K562 (cell line): ENCODE results near the gene IFI16. TPM values are rescaled to one million over a fixed set of nuclear protein-coding genes. Genes with fewer than 3 reads are reported as not detected.

ENCODE experiments used
- ATAC-seq: fragments of 200-7000 bp; cut with Tn5 transposase; 3 replicates; pipeline ENCODE4 v1.9.1; 2020; ENCODE audit warnings: moderate library complexity
- BruUV-seq: library from RNA; stranded (reverse); fragments of 400-500 nt; replicated peaks from 2 replicates; lab custom pipeline; 2021; lab: Mats Ljungman, UMichigan
- CTCF ChIA-PET: fragments of 300-600 bp; formaldehyde crosslinking; extraction: SDS; loops from one replicate; lab custom pipeline; 2021; ENCODE audit warnings: low intra/inter-chr PET ratio; lab: Yijun Ruan, JAX
- POLR2A ChIA-PET: fragments of 300-600, 350-650 bp; sonication (Branson Sonifier 250); formaldehyde crosslinking; extraction: SDS; loops from one replicate; lab custom pipeline; 2021; ENCODE audit warnings: antibody characterized with exemption, inconsistent platforms; lab: Yijun Ruan, JAX
- DNase-seq, 4 experiments: peaks; one replicate each; pipeline versions ENCODE4 v3.0.0 to v3.0.0-alpha.2; 2011 to 2018; ENCODE audit warnings: low spot score in 3 of 4, mixed read lengths in 3 of 4; ENCODE audit errors: extremely low read depth in 1 of 4
- FAIRE-seq: peaks from 2 replicates; lab custom pipeline; 2011; peaks lifted over from hg19 to GRCh38; lab: Jason Lieb, UNC
- H2AFZ ChIP-seq: 2 replicates; pipeline ENCODE4 v1.6.0; 2011; ENCODE audit warnings: low read depth, low read length, control low read depth, inconsistent platforms
- H3K27ac ChIP-seq: fragments of 200-600 bp; 3 replicates; pipeline ENCODE4 v1.8.0; 2011; ENCODE audit warnings: low read depth, mild to moderate bottlenecking, control low read depth, inconsistent platforms, low read length, moderate library complexity, mixed read lengths; ENCODE audit errors: extremely low read depth
- H3K27me3 ChIP-seq, 2 experiments: fragments of 300-600 bp in 1 of 2; 2 replicates in 1 of 2; 3 replicates in 1 of 2; pipeline versions ENCODE4 v1.6.0 to v1.8.0; 2011; ENCODE audit warnings: inconsistent platforms in 2 of 2, low read length in 2 of 2, mild to moderate bottlenecking in 1 of 2, mixed read lengths in 1 of 2, moderate library complexity in 1 of 2; ENCODE audit not compliant: control insufficient read depth in 2 of 2, insufficient read depth in 2 of 2
- H3K36me3 ChIP-seq: fragments of 300-600 bp; 3 replicates; pipeline ENCODE4 v1.8.0; 2011; ENCODE audit warnings: mild to moderate bottlenecking, low read length, inconsistent platforms; ENCODE audit not compliant: control insufficient read depth, insufficient read depth
- H3K4me1 ChIP-seq, 2 experiments: fragments of 200-600 bp in 1 of 2; replicated peaks in 1 of 2; 2 replicates in 1 of 2; 3 replicates in 1 of 2; pipeline versions ENCODE4 v1.5.1 to v1.8.0; 2011; ENCODE audit warnings: inconsistent platforms in 2 of 2, low read length in 2 of 2, mild to moderate bottlenecking in 1 of 2, mixed read lengths in 1 of 2, moderate library complexity in 1 of 2; ENCODE audit not compliant: control insufficient read depth in 2 of 2, insufficient read depth in 2 of 2
- H3K4me2 ChIP-seq: 2 replicates; pipeline ENCODE4 v1.6.1; 2011; ENCODE audit warnings: low read length, control low read depth, inconsistent platforms, mixed read lengths; ENCODE audit not compliant: insufficient read depth
- H3K4me3 ChIP-seq: fragments of 200-600 bp; sonication (generic), shearing (Covaris generic); 2 replicates; pipeline ENCODE4 v1.5.1; 2016; ENCODE audit warnings: control low read depth, inconsistent platforms
- H3K79me2 ChIP-seq: fragments of 200-600 bp; 3 replicates; pipeline ENCODE4 v1.8.0; 2011; ENCODE audit warnings: low read length, inconsistent platforms; ENCODE audit not compliant: control insufficient read depth, insufficient read depth
- H3K9ac ChIP-seq, 2 experiments: 2 replicates each; pipeline versions ENCODE4 v1.6.0 to v1.6.1; 2011; ENCODE audit warnings: low read depth in 2 of 2, low read length in 2 of 2, control low read depth in 1 of 2, inconsistent platforms in 1 of 2, mild to moderate bottlenecking in 1 of 2, mixed read lengths in 1 of 2; ENCODE audit not compliant: insufficient read depth in 1 of 2
- H3K9me1 ChIP-seq: one replicate; pipeline ENCODE4 v1.6.0; 2011; ENCODE audit warnings: inconsistent platforms, mild to moderate bottlenecking, low read length, moderate library complexity; ENCODE audit not compliant: control insufficient read depth, insufficient read depth
- H3K9me3 ChIP-seq: replicated peaks from 2 replicates; pipeline ENCODE4 v1.5.1; 2011; ENCODE audit warnings: low read depth, low read length, inconsistent platforms; ENCODE audit not compliant: control insufficient read depth, insufficient read depth
- H4K20me1 ChIP-seq: replicated peaks from 2 replicates; pipeline ENCODE4 v1.6.1; 2011; ENCODE audit warnings: low read length, inconsistent platforms, mixed read lengths; ENCODE audit not compliant: control insufficient read depth, insufficient read depth
- CBX5 ChIP-seq: IDR thresholded peaks from 2 replicates; pipeline ENCODE4 v1.6.1; 2014; ENCODE audit warnings: low read depth, borderline replicate concordance
- DIDO1 ChIP-seq: fragments of 450-650 bp; IDR thresholded peaks from 2 replicates; pipeline ENCODE4 v1.6.1; 2016; ENCODE audit warnings: low read depth, missing biosample characterization, missing genetic modification characterization
- DPF2 ChIP-seq: fragments of 450-650 bp; IDR thresholded peaks from 2 replicates; pipeline ENCODE4 v1.6.1; 2016
- U2AF2 ChIP-seq: fragments of 200-400 bp; formaldehyde crosslinking; optimal IDR thresholded peaks from 2 replicates; pipeline ENCODE3; 2017; ENCODE audit warnings: low read depth, mild to moderate bottlenecking, low read length
- ZNF121 ChIP-seq: sonication (generic); formaldehyde crosslinking; conservative IDR thresholded peaks from 2 replicates; pipeline ENCODE4 v1.8.0; 2022; ENCODE audit warnings: missing genetic modification reagents
- ZNF134 ChIP-seq: fragments of 250-450 bp; sonication (Bioruptor Pico); conservative IDR thresholded peaks from 2 replicates; pipeline ENCODE4 v1.4.0; 2020
- ZNF212 ChIP-seq: fragments of 450-650 bp; formaldehyde crosslinking; IDR thresholded peaks from 2 replicates; pipeline ENCODE4 v1.4.0; 2020; ENCODE audit warnings: mild to moderate bottlenecking
- ZNF561 ChIP-seq: fragments of 450-650 bp; formaldehyde crosslinking; conservative IDR thresholded peaks from 2 replicates; pipeline ENCODE4 v1.4.0; 2020; ENCODE audit warnings: mild to moderate bottlenecking, moderate library complexity
- ZNF780A ChIP-seq: fragments of 250-450 bp; sonication (Bioruptor Pico); IDR thresholded peaks from 2 replicates; pipeline ENCODE4 v1.5.0; 2021; ENCODE audit warnings: mild to moderate bottlenecking
- ZNF785 ChIP-seq: fragments of 250-450 bp; sonication (Bioruptor Pico); IDR thresholded peaks from 2 replicates; pipeline ENCODE4 v1.4.0; 2020; ENCODE audit warnings: mild to moderate bottlenecking
- WGBS: fragments of 100-300 bp; shearing (Covaris generic); methylation state at CpG from one replicate; pipeline ENCODE4 v1.1.6; 2016; ENCODE audit warnings: low coverage, mixed read lengths; ENCODE audit not compliant: insufficient coverage; ENCODE audit errors: missing lambda C conversion rate; 5-methylcytosine and 5-hydroxymethylcytosine counted together
- in situ Hi-C: fragments of 300-500 bp; cut with MboI; formaldehyde crosslinking; loops from 4 replicates; pipeline ENCODE4 v1.15.0; 2018; ENCODE audit warnings: inconsistent platforms, mixed read lengths
- intact Hi-C: fragments of 100-400 bp; cut with micrococcal nuclease; formaldehyde crosslinking; loops from 2 replicates; pipeline ENCODE4 v1.14.2; 2022
- polyA plus RNA-seq, 8 experiments: library from polyadenylated mRNA; depleted of rRNA in 4 of 8; stranded (reverse) in 5 of 8; unstranded in 3 of 8; fragments of >200 nt; fragmentation: Nextera tagmentation in 2 of 8; fragmentation: Illumina TruSeq in 1 of 8; extraction: Ambion mirVana in 2 of 8; extraction: Trizol in 1 of 8; gene quantifications; 2 replicates each; pipeline versions ENCODE4 v1.2.1 to v1.2.3, GENCODE V29; 2011 to 2014; ENCODE audit warnings: inconsistent platforms in 1 of 8, missing spikeins in 1 of 8
- total RNA-seq, 7 experiments: library from RNA; depleted of rRNA in 6 of 7; stranded (reverse); fragments of >200 nt in 6 of 7; fragmentation: Illumina TruSeq in 2 of 7; extraction: Trizol in 2 of 7; gene quantifications; 2 replicates each; pipeline versions ENCODE4 v1.2.1 to v1.2.3, GENCODE V29; 2011 to 2021; ENCODE audit warnings: low replicate concordance in 1 of 7
- TF ChIP-seq, protein P1 (sequence below): fragments of 450-650 bp; IDR thresholded peaks from 2 replicates; pipeline ENCODE4 v1.6.1; 2016; ENCODE audit warnings: low read depth

IFI16 gene
- total and polyA plus RNA-seq, 9 of the 15 experiments (the other 6 are each of a cell fraction or from before 2014, with no cell fraction given): 0.70 to 2.8 (median 1.6) TPM

DNA sequence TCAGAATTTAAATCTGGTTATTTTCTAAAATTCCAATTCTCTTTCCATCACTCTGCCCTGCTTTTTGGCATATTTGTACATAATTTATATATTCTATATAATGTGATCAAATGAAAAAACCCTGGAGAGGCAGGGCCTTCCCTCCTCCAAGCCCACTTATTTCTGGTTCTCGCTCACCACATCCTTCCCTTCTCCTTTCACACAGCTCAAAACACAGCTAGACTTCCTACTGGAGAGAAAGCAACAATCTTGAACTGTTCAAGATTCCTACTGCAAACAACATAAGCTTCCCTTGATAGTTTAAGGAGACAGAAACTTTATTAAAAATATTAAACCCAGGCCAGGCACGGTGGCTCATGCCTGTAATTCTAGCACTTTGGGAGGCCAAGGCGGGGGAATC lies 74.4 kb downstream of the IFI16 start (continued):
- no peak for TF ChIP-seq ZNF134 (CRISPR knock-in tag)
- TF ChIP-seq DIDO1 (tag): no peak
- TF ChIP-seq ZNF785 (CRISPR knock-in tag): no peak
- TF ChIP-seq ZNF780A (CRISPR knock-in tag): no peak

DNA sequence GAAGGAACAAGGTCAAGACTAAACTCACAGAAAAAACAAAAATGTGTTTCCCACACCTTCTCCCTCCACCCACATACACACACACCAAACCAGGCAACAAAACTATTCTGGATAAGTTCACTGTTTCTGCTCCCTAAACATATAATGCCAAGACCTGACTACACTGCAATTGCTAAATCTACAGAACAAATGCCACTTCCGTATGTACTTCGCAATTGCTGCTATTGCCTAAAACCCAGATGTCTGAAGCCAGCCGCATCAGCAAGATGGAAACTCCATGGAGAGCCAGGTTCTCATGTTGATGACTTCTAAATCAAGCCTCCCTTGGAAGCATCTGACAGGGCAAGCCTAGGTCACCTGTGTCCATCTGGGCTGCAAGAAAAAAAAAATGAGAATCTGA lies 75.2 kb downstream of the IFI16 start:
- Histone ChIP-seq H2AFZ (no peak overlapping the region), H3K9me1 (no peaks in the 10 kb centered on the region), H3K27ac (no peak overlapping the region), H3K4me2 (no peak overlapping the region), H3K4me3 (no peak overlapping the region), H4K20me1 (no peaks in the 10 kb centered on the region), H3K36me3 (no peaks in the 10 kb centered on the region), H3K4me1 (no peaks in the 10 kb centered on the region), H3K79me2 (no peaks in the 10 kb centered on the region), H3K9me3 (no peaks in the 10 kb centered on the region), H3K27me3 (no peaks in the 10 kb centered on the region; a peak in 1 of 5 replicates), H3K9ac (no peak overlapping the region)
- no peak for FAIRE-seq
- no peak for ATAC-seq
- no peak for DNase-seq
- intact Hi-C loops: no loop called here
- WGBS: 27% methylated on average over 3 of the region's 3 CpGs
- ChIA-PET CTCF (no interaction called here), POLR2A (interaction anchor here (0.5 kb wide), 1 partner anchor 12 kb away, joined by 3 read pairs; no protein-coding TSS in a partner anchor)
- BruUV-seq: no TSS peak
- in situ Hi-C loops: no loop called here
- TF ChIP-seq CBX5 (no peak), DPF2 (no peak), ZNF561 (CRISPR knock-in tag) (no peak), U2AF2 (no peak), ZNF212 (CRISPR knock-in tag) (no peak), ZNF121 (CRISPR knock-in tag) (no peak)
- TF ChIP-seq, protein P1, sequence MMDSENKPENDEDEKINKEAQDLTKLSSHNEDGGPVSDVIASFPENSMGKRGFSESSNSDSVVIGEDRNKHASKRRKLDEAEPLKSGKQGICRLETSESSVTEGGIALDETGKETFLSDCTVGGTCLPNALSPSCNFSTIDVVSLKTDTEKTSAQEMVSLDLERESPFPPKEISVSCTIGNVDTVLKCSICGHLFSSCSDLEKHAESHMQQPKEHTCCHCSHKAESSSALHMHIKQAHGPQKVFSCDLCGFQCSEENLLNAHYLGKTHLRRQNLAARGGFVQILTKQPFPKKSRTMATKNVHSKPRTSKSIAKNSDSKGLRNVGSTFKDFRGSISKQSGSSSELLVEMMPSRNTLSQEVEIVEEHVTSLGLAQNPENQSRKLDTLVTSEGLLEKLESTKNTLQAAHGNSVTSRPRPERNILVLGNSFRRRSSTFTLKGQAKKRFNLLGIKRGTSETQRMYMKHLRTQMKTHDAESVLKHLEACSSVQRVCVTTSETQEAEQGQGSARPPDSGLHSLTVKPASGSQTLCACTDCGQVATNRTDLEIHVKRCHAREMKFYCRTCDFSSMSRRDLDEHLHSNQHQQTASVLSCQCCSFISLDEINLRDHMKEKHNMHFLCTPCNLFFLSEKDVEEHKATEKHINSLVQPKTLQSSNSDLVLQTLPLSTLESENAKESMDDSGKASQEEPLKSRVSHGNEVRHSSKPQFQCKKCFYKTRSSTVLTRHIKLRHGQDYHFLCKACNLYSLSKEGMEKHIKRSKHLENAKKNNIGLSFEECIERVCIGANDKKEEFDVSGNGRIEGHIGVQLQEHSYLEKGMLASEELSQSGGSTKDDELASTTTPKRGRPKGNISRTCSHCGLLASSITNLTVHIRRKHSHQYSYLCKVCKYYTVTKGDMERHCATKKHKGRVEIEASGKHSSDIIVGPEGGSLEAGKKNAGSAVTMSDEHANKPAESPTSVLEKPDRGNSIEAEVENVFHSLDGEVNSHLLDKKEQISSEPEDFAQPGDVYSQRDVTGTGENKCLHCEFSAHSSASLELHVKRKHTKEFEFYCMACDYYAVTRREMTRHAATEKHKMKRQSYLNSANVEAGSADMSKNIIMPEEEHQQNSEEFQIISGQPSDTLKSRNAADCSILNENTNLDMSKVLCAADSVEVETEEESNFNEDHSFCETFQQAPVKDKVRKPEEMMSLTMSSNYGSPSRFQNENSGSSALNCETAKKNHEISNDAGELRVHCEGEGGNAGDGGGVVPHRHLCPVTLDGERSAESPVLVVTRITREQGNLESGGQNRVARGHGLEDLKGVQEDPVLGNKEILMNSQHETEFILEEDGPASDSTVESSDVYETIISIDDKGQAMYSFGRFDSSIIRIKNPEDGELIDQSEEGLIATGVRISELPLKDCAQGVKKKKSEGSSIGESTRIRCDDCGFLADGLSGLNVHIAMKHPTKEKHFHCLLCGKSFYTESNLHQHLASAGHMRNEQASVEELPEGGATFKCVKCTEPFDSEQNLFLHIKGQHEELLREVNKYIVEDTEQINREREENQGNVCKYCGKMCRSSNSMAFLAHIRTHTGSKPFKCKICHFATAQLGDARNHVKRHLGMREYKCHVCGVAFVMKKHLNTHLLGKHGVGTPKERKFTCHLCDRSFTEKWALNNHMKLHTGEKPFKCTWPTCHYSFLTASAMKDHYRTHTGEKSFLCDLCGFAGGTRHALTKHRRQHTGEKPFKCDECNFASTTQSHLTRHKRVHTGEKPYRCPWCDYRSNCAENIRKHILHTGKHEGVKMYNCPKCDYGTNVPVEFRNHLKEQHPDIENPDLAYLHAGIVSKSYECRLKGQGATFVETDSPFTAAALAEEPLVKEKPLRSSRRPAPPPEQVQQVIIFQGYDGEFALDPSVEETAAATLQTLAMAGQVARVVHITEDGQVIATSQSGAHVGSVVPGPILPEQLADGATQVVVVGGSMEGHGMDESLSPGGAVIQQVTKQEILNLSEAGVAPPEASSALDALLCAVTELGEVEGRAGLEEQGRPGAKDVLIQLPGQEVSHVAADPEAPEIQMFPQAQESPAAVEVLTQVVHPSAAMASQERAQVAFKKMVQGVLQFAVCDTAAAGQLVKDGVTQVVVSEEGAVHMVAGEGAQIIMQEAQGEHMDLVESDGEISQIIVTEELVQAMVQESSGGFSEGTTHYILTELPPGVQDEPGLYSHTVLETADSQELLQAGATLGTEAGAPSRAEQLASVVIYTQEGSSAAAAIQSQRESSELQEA: no peak
